ENCODE data around the gene KCNC4.
A peak's percentile ranks its signal among the peaks of the same experiment; 100 is the strongest.

The KCNC4 gene

DNA sequence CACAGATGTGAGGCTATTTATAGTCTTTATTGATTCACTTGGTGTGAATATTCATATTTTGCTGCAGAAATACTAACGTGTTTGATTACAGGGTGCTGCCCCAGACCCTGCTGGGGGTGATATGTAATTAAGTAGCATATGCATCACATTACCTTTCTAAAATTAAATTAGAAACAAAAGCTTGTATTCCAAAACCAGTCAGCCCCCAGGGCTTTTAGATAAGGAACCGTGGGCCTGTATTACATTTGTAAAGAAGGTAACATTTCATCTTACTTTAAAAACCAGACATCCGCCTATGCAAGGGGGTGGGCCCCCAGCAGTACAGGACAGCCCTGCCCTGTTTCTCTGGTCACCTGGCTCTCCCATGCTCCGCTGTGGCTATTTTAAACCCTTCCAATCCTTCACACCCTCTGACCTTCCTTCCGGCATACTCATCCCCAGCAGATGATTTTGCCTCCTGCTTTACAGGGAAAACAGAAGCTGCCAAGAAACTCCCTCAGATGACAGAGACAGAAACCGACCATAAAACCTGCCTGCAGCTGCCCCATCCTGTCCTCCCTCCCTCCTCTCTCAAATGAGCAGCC is 22.0 kb upstream of the KCNC4 start:
- no peak for DNase-seq (ENCODE audit: low read depth in 2 of 2, low spot score in 1 of 2)

DNA sequence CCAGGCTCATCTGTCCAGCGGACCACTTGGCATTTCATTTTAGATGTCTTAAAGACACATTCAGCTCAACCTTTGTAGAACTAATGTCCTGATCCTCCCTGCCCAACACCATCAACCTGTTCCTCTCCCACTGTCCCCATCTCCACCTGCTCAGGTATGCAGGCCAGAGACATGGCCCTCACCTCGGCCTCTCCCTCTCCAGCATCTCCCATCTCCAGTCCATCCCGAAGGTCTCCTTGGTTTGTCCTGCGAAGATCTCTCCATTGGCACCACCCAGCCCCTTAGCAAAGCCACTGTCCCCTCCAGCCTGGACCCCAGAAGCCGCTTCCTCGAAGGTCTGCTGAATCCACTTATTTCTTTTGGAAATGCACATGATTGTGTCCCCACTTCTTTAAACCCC is 20.9 kb upstream of the KCNC4 start:
- DNase-seq (ENCODE audit: low read depth in 2 of 2, low spot score in 1 of 2): no peak

DNA sequence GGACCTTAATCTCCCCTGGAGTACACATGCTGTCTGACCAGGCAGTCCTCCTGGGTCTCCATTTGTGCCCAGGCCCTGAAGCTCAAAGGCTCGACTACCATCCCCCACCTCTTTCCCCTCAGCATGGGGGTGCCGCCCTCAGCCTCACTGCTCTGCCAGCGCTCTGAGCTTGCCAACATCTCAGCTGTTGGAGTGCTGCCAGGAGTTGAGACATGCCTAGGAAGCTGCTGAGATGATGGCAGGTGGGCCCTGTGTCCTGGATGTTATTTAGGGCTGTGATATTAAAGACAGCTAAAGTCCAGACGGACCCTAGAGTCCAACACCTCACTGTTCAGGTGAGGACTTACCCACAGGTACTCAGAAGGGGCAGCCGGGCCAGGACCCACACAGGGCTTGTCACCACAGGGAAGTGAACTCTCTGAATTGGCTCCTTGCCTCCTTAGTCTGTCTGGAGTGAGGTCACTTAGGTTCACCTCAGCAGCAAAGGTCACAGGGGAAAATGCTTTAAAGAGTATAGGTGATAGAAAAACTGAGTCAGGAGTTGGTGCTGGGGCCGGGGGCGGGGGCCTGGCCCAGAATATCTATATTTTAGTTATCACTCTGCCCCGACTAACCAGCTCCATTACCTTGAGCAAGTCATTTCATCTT is 19.7 kb upstream of the KCNC4 start:
- no peak for DNase-seq (ENCODE audit: low read depth in 2 of 2, low spot score in 1 of 2)

DNA sequence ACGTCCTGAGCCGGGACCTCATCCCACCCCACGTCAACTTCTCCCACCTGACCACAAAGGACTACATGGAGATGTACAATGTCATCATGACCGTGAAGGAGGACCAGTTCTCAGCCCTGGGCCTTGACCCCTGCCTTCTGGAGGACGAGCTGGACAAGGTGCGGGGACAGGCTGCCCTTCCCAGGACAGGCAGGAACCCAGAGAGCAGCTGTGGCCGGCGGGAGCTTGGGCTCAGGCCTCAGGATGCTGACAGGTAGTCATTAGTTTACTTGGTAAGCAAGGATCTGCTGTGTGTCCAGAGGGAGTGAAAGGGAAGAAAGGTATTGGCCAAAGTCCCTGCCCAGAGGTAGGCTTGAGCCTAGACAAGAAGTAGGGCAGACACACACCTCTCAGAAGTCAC is 17.6 kb upstream of the KCNC4 start:
- no peak for DNase-seq (ENCODE audit: low read depth in 2 of 2, low spot score in 1 of 2)

DNA sequence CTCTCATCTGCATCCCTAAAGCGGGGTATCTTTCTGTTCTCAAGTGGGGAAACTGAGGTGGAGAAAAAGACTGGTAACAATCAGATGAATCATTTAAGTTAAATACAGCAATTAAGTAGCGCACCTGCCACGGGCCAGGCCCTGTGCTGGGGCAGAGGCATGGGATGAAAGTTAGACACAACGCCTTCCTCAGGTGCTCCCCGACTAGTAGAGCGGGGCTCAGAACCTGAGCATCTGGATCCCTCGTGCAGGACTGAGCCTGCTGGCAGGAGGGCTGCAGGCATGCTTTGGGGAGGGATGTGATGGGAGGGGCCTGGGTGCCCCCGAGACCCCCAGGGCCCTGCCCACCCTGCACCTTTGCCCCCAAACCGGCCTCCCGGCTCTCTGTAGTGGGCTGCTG is 14.9 kb upstream of the KCNC4 start:
- no peak for DNase-seq (ENCODE audit: low read depth in 2 of 2, low spot score in 1 of 2)

DNA sequence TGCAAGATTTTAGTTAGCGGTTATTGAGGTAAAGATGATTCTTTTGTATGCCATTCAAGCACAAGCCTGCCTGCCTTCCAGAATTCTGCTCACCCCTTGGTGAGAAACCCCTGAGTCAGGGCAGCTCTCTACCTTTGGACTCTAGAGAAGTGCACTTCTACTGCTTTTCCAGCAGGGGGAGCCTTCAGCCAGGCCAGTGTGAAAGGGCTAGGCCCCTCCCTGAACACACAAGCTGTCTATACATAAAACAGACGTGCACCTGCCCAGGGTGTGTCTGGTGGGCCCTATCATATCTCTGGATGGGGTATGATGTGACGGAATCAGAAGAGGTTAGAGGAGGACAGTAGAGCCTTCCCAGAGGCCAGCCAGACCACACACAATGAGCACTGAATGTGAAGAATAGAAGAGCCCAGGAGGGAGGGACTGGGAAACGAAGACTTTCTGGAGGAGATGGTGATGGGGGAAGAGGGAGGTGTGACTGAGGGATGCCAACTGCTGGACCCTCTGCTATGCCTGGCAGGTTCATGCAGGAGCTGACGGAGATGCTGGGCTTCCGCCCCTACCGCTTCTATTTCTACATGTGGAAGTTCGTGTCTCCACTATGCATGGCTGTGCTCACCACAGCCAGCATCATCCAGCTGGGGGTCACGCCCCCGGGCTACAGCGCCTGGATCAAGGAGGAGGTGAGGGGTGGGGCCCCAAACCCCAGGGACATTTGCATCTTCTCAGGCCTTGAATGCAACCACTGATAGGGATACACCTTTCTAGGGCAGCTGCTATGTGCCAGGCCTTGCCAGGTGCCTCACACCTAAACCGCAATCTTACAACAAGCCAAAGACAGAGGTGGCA is 13.0 kb upstream of the KCNC4 start:
- peak in 1 of 2 donors; percentile 24 for DNase-seq (ENCODE audit: low read depth in 2 of 2, low spot score in 1 of 2)

DNA sequence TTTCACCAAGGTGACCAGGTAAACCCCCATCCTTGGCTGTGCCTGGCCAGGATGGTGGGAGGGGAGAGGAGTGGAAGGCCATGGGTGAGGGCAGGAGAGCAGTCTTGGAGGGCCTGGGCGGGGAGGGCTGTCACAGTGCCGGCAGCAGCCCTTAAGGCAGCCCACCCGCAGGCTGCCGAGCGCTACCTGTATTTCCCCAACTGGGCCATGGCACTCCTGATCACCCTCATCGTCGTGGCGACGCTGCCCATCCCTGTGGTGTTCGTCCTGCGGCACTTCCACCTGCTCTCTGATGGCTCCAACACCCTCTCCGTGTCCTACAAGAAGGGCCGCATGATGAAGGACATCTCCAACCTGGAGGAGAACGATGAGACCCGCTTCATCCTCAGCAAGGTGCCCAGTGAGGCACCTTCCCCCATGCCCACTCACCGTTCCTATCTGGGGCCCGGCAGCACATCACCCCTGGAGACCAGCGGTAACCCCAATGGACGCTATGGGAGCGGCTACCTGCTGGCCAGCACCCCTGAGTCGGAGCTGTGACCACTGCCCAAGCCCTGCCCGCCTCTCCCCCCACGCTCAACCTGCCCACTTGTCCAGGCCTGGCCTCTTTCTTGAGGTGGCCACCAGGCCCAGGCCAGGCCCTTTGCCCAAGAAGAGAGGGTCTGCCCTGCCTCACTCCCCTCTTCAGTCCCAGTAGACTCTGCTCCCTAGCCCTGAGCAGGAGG is 12.0 kb upstream of the KCNC4 start:
- no peak for DNase-seq (ENCODE audit: low read depth in 2 of 2, low spot score in 1 of 2)

DNA sequence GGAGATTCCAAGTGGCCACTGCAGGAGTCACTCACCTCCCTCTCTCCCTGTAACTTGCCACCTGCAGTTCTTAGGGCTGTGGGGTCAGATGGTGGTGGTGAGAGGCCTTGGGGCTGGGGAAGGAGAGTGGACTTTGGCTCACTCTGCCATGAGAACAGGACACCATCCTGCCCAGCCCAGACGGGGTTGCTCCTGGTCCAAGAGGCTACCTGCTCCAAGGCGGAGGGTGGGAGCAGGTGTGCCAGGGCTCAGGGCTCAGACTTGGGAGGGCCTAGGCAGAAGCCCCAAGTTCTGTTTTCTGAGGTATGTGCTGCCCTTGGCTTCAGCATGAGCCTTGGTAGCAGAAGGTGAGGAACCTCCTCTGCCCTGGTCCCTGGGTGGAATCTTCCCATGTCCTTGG is 11.4 kb upstream of the KCNC4 start:
- DNase-seq (ENCODE audit: low read depth in 2 of 2, low spot score in 1 of 2): no peak

DNA sequence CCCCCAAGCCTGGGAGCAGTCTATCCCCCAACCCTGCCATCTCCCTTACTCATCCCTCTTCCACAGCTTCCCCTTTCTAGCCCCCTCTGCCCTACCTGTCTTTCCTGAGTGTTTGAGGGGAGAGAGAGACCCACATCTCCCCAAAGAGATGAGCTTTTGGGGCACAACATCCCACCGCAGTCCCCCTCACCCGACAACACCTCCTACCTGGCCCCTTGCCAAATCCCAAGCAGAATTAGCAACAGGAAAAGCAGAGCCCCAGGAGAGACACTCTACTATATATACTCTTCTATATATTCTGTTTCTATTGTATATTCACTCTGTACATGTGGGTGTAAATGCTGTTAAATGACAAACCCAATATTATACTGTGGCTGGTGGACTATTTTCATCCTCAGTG is 9.9 kb upstream of the KCNC4 start:
- no peak for DNase-seq (ENCODE audit: low read depth in 2 of 2, low spot score in 1 of 2)

DNA sequence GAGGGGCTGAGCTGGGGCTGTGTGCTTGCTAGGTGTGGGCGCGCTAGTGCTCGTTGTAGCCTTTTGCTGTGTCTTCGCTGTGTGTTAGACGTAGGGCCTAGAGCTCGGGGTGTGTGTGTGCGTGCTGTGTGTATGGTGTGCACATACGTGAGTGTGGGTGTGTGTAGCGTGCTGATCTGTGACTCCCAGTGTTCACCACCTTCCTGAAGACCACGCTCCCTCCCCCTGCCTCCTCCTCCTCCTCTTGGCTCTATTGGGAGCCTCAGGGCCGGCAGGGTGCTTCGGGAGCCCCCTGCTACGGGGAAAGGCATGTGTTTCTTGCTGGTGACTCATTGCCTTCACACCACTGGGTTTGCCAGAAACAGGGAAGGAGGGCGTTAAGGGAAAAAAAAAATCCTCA is 9.4 kb upstream of the KCNC4 start:
- DNase-seq (ENCODE audit: low read depth in 2 of 2, low spot score in 1 of 2): no peak

DNA sequence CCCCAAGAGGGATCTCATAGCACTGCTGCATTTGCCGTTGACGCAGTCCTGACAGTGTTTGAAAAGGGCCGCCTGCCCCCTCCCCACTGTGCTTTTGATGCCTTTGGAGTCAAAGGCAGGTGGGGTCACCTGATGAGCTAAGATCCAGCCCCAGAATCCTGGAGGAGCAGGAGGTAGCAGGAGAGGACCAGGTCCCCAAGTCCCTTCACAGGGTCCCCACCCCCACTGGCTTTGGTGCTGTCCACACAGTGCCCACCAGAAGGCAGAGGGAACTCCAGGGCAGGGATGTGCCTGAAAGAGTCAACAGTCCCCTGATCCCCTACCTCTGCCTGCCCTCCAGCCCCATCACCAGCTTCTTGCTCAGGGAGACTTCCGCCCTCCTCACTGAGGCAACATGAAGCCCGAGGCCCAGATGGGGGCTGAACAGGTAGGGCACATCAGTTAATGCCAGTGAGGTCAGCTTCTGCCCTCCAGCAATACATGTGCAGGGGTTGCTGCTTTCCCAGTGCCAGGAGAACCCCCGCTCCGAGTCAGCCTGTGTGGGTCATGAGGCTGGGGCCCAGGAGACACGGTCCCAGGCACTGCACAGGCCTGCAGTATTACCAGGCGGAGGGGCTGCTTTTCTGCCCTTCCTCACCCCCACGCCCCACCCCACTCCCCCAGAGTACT is 8.8 kb upstream of the KCNC4 start:
- DNase-seq (ENCODE audit: low read depth in 2 of 2, low spot score in 1 of 2): no peak

DNA sequence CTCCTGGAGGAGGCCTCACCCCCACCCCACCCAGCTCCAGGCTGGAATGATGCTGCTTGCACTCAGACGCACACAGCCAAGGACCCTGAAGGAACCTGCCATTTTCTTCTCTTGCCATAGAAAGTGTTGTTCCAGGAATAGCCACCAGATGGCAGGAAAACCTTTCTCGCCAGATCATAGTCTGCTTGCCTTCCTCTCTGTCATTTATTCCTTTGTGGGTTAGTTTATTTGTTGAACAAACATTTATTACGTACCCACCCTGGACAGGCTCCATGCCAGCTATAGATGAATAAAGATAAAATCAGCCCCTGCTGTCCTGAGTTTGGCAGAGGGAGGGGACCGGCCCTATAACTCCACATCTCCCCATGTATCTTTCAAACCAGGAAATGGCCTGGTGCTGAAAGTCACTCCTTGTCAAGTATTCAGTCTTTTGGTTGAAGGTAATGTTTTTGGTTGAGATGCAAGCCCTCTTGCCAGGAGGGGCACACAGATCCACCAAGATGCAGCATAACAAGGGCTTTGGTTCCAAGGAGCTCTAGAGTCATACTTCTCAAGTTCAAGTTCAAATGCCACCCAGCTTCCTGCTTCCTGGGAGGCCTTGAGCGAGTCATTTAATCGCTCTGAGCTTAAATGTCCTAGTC is 7.0 kb upstream of the KCNC4 start:
- DNase-seq (ENCODE audit: low read depth in 2 of 2, low spot score in 1 of 2): peak in 1 of 2 donors; percentile 49

DNA sequence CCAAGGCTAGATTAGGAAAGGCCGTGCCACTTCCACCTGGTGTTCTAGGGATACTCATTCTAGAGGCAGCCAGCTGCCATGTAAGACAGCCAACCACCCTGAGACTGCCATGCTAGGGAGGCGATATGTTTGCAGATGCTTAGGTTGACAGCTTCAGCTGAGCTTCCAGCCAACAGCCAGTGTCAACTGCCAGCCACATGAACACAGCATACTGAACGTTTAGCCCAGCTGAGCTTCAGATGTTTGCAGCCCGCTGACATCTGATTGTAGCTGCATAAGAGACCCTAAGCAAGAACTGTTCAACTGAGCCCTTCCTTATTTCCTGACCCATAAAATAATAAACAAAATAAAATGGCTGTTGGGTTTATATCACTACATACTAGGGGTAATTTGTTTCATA is 5.0 kb upstream of the KCNC4 start:
- DNase-seq (ENCODE audit: low read depth in 2 of 2, low spot score in 1 of 2): no peak

DNA sequence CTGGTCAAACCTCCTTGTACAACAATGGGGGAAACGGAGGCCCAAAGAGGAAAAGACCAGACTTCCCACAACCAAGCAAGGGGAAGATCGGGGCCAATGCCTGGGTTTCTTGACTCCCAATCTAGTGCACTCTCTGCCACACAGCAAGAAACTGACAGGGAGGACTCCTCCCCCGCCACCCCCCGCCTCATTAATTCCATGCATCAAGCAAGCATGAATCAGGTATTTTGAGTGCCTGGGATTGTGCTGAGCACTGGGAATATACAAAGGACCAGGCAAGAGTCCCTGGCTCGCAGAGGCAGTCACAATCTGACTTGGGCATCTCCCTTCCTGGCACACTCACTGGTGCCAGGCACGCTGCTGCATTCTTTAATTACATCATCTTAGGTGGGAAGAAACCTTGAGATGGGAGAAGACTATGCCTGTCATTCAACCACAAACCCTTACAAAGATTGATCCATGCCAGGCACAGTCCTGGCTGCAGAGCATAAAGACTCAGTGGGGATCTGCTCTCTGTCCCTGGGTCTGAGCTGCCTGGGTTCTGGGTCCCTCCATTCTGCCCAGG is 4.4 kb upstream of the KCNC4 start:
- no peak for DNase-seq (ENCODE audit: low read depth in 2 of 2, low spot score in 1 of 2)

DNA sequence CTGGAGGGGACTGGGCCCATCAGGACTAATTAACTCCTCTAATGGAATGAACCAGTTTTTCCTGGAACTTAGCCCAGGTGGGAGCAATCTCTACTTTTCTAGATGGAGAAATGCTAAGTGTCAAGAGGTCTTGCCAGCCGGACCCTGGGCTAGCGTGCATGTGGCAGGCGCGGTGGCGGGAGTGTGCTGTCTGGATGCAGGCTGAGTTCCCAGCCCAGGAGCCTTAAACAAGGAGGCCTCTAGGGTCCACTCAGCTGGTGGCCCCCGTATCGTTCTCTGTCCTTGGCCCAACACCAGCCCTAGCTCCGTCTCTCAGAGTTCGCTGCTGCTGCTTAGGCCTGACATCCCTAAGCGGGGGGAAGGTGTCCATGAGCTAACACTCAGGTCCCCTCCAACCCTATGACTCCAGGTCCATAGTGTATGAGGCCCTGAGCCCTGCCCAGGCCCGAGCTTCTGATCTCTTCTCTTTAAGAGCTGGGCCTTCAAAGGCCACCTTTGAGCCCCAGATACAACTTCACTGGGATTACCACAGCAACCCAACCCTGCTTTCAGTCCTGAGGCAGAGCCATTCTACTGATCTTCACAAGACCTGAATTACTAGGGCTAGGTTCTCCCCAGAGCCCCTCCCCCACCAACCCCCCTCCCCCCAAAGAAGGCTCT is 3.7 kb upstream of the KCNC4 start:
- no peak for DNase-seq (ENCODE audit: low read depth in 2 of 2, low spot score in 1 of 2)

DNA sequence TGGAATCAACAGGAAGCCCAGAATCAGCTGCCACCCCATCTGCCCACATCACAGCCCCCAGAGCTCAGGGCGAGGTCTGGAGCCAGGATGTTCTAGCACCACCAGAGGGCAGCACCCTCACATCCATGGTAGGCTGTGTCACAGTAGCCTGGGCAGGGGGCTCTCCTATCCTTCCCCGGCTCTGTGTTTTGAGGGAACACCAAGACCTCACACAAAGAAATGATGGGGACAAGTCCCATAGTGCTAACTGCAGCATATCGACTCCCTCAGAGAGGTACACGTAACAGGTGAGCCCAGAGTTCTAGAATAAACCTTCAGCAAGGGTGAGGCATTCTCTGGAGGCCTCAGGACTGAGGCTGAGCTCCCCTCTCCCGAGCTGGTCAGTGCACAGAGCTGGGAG is 2.3 kb upstream of the KCNC4 start:
- DNase-seq (ENCODE audit: low read depth in 2 of 2, low spot score in 1 of 2): peak; percentile 53 to 67

DNA sequence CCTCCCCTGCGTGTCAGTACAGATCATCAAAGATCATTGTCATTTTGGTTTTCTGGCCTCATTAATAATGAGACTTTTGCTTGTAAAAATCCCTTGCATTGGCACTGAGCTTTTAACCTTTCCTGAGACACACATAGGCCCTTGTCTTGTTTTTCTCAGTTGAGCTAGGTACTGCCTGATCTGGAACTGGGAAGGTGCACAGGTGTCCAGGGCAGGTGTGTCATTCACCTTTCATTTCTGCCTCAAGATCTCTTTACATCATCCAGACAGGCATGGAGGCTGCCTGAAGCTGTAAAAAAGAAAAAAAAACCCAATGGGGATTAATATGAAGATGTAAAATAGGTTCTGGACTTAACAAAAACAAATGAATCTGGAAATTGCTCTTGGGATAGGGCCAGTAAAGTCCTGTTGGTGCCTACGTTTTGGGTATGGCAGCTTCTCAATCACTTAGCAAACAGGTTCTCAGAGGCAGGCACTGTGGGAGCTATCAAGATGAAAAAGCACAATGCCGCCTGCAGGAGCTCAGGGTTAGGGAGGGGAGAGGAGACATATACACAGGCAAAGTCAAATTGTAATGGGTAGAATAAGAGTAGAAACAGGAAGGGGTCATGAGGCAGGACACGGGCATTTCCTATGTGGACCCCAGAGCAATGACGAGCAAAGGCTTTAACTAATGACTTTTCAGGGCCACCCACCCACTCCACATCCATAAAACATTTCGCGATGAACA is 1.0 kb upstream of the KCNC4 start:
- no peak for DNase-seq (ENCODE audit: low read depth in 2 of 2, low spot score in 1 of 2)

DNA sequence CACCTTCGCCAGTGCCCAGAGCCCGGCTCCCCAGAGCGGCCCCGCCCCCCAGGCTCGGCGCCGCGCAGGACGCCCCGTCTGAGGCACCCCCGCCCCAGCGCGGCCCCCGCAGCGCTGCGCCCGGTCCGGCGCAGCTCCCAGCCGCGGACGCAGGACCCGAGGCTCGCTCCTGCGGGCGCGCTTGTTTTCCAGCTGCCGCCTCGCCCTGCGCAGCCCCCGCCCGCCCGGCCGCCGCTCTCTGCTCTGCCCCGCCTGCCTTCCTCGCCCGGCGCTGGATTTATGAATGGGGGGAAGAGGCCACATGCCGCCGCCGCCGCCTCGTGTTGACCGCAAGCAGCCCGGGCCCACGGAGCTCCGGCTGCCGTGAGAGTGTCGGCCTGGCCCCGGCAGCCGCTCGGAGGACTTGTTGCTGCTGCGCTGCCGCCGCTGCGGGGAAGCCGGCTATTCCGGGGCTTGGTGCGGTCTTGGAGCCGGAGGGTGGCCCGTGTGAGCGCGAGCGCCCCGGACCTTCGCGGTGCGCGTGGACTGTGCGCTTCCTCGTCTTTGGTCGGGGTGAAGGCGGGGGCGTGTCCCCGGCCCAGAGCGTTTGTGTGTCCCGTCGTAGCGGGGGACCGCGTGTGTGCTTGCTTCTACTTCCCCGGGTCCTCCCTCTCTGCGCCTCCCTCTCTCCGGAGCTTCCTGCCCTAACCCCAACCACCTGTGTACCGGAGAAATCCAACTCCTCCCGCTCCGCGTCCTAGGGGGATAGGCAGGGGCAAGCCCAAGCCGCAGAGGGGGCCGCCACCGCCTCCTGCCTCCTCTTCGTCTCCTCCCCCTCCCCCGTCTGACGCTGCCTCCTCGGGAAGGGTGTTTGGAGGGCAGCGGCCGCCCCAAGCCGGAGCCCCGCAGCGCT is 736 bp downstream of the KCNC4 start:
- DNase-seq (ENCODE audit: low read depth in 2 of 2, low spot score in 1 of 2): peak in 1 of 2 donors; percentile 34
